DMS153 treated with DMSO at 0.1 percent for 48 hours (cell line): ENCODE results near the gene IFI16.
"Not testable (repeated sequence)": the region's sequence is repeated elsewhere in the genome, so short reads cannot be mapped to it uniquely, and the experiment has no call there.

Experiments
- DNase-seq: peaks from one replicate; lab custom pipeline; 2025; ENCODE audit not compliant: unreplicated experiment; lab: John Stamatoyannopoulos, UW

IFI16 gene

DNA sequence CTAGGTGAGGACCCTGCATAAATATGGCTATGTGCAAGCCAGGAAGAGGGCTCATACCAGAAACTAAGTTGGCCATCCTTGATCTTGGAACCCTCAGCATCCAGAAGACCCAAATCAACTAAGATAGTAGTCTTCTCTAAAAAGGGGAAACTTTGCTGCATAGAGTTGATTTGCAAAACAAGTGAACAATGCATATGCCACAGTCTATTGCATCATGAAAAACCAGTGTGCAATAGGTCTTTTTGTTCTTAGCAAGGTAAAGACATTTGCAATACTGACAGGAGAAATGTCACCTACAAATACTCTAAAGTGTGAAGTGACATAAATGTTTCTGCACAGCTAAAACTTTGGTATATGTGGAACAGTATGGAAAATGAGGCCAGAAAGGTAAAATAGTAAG is 2.0 kb upstream of the IFI16 start:
- DNase-seq, result no peak

- DNase-seq, result no peak
Measured at GRCh38 chr1:159008744-159009188, 941 bp upstream of the IFI16 start.

DNA sequence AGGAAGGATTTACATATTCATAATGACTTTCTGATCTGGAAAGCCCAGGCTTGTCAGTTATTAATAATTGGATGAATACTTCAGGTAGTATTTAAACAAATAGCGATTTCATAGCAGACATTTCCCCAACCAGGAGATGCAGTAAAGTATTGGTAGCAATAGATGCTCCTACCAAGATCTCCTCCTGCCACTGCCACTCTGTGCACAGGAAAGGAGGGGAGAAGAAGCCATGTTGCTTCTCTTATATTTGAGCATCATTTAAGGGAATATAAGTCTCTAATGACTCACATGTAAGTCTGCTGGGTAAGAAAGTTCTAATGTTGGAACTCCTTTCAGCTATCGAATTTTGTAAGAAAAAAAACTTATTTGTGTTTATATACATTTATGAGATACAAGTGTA is 420 bp upstream of the IFI16 start:
- DNase-seq, result no peak

- DNase-seq, result no peak
Measured at GRCh38 chr1:159010391-159010790, 684 bp downstream of the IFI16 start.

DNA sequence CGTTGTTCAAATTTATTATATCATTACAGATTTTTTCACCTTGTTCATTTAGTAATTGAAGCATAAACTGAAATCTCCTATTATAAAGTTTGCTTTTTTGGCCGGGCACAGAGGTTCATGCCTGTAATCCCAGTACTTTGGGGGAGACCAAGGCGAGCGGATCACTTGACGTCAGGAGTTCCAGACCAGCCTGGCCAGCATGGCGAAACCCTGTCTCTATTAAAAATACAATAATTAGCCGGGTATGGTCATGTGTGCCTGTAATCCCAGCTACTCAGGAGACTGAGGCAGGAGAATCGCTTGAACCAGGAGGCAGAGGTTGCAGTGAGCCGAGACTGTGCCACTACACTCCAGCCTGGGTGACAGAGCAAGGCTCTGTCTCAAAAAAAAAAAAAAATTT is 1.3 kb downstream of the IFI16 start:
- not testable (repeated sequence) for DNase-seq

GRCh38 chr1:159011751-159012150 is 2.0 kb downstream of the IFI16 start:
- no peak for DNase-seq

- peak; percentile 40 for DNase-seq
Measured at GRCh38 chr1:159012495-159012894, 2.8 kb downstream of the IFI16 start.

DNA sequence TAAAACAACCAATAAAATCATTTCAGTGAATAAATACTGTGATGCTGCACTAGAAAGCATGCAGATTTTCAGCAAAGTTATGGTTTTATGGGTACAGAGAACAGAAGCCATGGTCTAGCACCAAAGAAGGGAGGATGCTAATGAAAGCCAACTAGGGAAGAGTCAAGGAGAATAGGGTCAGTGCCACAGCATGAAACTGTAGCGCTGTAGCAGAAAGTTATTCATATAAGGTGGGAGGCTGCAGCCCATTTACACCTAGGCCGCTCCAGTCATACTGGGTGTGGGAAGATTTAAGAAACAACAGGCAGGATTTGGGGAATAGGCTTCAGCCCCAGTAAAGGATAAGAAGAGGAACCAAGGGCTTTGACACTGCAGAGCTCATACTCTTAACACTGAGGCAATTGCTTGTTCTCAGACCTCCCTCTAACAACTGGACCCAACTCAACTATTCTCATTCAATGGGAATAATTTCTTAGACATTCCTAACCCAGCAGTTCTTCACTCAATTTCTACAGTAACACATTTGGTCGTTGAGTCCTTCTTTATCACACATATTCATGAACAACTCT is 4.4 kb downstream of the IFI16 start:
- DNase-seq, result no peak

DNA sequence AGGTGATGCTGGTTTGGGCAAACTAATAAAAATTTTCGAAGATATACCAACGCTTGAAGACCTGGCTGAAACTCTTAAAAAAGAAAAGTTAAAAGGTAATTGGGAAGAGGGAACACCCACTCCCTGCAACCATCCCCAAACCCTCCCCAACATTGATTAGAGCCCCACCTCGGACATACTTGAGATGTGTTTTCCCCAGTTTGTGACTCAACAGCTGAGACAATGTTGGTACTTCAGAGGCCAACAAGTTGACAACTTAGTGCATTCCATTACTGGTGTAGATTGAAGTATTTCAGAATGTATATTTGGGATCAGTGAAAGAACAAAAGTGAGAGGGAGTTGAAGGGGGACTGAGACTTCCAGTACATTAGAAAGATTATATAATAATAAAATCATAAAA is 5.1 kb downstream of the IFI16 start:
- DNase-seq, result no peak

- no peak for DNase-seq
Measured at GRCh38 chr1:159015440-159015909, 5.8 kb downstream of the IFI16 start.

DNA sequence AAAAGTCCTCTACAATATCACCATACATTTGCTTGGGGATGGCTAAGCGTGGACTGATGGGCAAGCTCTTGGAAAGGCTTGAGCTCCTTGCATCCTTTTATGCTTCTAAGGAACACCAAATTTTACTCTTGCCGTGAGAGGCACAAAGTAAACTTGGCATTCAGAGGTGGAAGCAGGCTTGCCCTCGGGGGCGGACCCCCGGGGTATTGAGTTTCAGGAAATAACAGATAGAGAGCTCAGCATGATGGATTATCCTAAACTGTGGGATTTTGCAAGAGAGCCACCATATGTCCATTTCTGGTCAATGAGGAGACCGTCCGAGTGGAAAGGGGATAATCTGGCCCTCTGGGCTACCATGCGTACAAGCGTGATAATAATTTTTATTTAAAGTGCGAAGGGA is 14.0 kb downstream of the IFI16 start:
- DNase-seq, result no peak

DNA sequence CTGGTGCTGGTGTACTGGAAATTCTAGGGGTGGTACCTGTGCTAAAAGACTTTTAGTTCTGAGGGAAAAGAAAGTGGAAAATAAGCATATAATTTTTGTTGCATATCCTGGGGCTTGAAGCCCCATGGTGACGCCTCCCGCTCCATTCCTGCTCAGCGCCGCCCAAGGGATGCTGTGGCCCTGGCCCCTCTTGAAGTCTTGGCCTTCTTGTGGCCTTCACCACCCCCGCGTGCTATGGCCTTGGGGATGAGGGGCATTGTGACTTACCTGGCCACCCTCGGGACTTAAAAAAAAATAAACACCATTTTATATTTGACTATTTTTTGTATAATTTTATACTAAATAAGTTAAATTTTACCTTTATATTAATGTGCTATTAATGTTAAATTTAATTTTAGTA is 15.3 kb downstream of the IFI16 start:
- DNase-seq, result no peak

GRCh38 chr1:159026841-159027240 is 17.1 kb downstream of the IFI16 start:
- not testable (repeated sequence) for DNase-seq

- DNase-seq, result no peak
Measured at GRCh38 chr1:159030311-159030710, 20.6 kb downstream of the IFI16 start.

DNA sequence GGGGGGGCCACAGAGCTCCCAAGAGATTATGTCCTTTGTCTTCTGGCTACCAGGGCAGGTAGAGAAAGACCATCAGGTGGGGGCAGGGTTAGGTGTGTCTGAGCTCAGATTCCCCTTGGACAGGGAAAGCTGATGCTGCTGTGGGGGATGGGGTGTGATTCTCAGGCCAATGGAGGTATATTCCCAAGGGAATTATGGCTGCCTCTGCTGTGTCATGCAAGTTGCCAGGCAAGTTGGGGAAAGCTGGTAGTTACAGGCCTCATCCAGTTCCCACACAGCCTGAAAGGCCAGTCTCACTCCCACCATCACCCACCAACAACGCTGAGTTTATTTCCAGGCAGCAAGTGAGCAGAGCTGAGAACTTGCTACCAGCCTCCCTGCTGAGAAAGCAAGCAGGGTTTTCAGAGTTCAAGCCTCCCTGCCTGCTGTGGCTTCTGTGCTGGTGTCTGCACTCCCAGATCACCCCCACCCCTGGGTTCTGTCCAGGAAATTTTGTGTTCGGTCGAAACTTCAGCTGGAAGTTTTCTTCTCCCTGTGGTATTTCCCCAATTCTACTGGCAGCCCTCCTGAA is 21.3 kb downstream of the IFI16 start:
- DNase-seq, result peak; percentile 15

DNA sequence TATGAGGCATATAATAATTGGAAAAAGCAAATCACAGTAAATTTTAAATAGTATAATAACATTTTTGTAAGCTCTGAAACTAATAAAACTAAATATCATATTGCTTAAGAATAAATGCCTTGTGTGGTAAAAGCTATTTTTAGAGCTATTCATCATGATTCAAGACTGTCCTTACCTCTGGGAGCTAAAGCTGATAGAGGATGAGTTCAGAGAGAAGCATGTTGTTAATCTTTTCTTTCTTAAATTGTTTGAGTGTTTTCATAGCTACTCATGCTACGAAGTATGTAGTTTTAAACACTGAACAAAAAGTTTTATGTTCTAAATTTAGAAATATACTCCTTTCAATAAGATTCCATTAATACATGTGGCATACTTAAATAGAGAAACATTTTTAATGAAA is 30.5 kb downstream of the IFI16 start:
- no peak for DNase-seq

DNA sequence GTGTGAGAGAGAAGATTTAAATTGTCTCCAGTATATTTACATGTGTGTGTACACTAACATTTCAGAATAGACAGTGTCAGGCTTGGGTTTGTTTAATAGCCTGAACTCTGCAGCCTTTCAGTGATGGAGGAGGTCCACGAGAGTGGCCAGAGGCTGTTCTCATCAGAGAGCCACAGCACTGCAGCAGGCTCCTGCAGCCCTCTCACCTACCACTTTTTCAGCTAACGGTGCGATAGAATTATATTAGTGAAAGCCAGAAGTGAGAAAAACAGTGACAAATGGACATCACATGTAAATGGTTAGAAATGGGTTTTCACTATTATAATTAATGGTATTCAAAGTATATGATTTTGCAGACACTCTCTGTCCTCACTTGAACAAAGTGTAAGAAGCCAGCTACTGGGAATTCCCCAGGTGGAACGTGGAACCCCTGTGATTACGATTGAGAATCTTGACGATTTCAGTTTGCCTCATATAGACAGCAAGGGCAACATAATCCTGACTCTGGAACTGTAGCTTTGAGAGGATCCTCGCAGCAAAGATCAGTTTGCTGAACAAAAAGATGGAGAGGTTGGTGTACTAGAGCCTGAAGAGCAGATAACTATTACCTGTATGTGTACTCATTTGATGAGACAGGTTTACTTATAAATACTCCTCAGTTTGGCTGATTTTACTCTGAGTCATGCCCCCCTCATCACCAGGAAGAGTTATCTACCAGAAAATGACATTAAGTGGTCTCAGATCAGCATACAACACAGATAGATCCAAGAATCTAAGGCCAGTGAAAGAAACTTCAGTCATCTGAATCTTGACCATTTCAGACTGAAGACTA is 31.4 kb downstream of the IFI16 start:
- no peak for DNase-seq

DNA sequence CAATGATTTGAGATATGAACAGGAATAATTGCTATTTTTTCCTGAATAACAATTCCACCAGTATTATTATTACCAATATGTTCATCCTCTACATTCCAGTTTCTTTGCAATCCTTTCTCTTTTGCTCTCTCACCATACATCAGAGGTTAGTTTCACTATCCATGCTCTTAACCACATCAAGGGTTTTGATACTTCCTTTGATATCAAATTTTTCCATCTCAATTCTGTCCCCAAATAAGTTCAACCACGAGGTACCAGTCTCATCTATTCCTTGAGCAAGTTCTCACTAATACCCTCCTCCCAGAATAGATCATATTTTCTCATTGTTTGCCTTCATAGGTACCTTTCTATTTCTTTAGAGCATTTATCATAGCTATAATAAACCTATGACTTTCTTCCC is 36.8 kb downstream of the IFI16 start:
- DNase-seq, result not testable (repeated sequence)

DNA sequence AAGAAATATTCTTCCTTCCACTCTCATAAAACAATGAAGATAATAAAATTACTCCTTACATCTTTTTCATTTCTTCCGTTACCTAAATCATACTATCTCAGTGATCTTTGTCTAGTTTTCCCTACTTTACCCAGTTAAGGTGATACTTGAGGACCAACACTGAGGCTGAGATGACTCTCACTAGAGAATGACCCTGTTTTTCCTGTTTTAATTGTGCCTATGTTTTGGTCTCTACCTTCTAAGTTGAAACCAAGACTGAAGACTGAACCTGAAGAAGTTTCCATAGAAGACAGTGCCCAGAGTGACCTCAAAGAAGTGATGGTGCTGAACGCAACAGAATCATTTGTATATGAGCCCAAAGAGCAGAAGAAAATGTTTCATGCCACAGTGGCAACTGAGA is 41.7 kb downstream of the IFI16 start:
- no peak for DNase-seq

- no peak for DNase-seq
Measured at GRCh38 chr1:159054427-159054826, 44.7 kb downstream of the IFI16 start.

GRCh38 chr1:159055181-159055641 is 45.5 kb downstream of the IFI16 start:
- no peak for DNase-seq

DNA sequence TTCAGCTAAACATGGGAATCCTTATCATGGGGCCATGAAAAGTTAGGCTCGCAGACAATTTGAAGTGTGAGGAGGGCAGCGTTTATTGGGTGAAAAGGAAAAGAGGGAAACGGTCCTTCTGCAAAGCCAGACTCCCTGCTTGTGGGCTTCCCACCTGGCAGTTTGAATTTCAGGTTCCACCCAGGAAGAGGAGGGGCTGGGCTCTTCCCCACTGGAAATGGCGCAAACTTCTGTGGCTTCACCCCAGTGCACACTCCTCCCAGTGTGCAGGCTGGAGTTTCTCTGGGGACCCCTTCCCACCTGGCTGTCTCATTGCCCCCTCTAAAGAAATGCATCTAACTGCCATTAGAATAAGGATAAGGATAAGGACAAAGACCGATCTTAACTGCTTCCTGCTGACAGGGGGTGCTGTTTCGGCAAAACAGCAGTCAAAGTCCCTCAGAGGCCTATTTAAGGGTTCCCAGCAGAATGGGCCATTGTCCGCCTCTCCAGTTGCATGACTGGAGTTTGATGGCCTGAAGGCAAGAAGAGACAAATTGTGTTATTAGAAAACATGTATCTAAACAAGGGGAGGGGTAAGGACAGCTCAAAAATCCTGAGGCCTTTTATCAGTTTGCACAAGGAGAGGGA is 46.5 kb downstream of the IFI16 start:
- no peak for DNase-seq
